Stomach (tissue), 4 donors: ENCODE results near the gene PARS2.

Source experiments
- POLR2A ChIP-seq, 4 donors: fragments of 450-650 bp; IDR thresholded peaks; one replicate each; pipeline ENCODE4 v1.6.1; 2016; ENCODE audit warnings: antibody characterized with exemption in 4 of 4, control low read depth in 2 of 4, mild to moderate bottlenecking in 1 of 4, moderate library complexity in 1 of 4
- POLR2AphosphoS5 ChIP-seq, 3 donors: sonication (generic); formaldehyde crosslinking; IDR thresholded peaks; one replicate each; pipeline ENCODE4 v1.6.1; 2016; ENCODE audit warnings: antibody characterized with exemption in 3 of 3
- TF ChIP-seq, protein P1 (sequence below), 7 experiments: fragments of 450-650 bp in 4 of 7; fragments of 200-600 bp in 3 of 7; sonication (generic) in 3 of 7; IDR thresholded peaks; one replicate each; pipeline ENCODE4 v1.5.1; 2016 to 2019; ENCODE audit warnings: antibody characterized with exemption in 7 of 7, control low read depth in 2 of 7, mild to moderate bottlenecking in 1 of 7

- TF ChIP-seq, protein P1, sequence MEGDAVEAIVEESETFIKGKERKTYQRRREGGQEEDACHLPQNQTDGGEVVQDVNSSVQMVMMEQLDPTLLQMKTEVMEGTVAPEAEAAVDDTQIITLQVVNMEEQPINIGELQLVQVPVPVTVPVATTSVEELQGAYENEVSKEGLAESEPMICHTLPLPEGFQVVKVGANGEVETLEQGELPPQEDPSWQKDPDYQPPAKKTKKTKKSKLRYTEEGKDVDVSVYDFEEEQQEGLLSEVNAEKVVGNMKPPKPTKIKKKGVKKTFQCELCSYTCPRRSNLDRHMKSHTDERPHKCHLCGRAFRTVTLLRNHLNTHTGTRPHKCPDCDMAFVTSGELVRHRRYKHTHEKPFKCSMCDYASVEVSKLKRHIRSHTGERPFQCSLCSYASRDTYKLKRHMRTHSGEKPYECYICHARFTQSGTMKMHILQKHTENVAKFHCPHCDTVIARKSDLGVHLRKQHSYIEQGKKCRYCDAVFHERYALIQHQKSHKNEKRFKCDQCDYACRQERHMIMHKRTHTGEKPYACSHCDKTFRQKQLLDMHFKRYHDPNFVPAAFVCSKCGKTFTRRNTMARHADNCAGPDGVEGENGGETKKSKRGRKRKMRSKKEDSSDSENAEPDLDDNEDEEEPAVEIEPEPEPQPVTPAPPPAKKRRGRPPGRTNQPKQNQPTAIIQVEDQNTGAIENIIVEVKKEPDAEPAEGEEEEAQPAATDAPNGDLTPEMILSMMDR (IDR thresholded peaks at IDR 0.05) = no peak
- TF ChIP-seq POLR2A (IDR thresholded peaks at IDR 0.05) (no peak), POLR2AphosphoS5 (IDR thresholded peaks at IDR 0.05) (no peak)
Measured at GRCh38 chr1:54711536-54711935, 52.8 kb downstream of the PARS2 start.
